Activated naive CD8-positive, alpha-beta T cell treated with anti-CD3 and anti-CD28 coated beads, Interleukin-2, amount 50 U/mL, for 24 hours (primary cell): ENCODE measurements around the gene HIF1AN.

Experiments
- ATAC-seq: fragments of 150-1000 bp; cut with Tn5 transposase; one replicate; pipeline ENCODE4 v1.10.0; 2021
- DNase-seq: peaks from one replicate; pipeline ENCODE4 v3.0.0; 2021
- H3K27ac Mint-ChIP-seq: one replicate; pipeline ENCODE4 v1.8.0; 2021; ENCODE audit warnings: mild to moderate bottlenecking, mixed read lengths
- H3K27me3 Mint-ChIP-seq: one replicate; pipeline ENCODE4 v1.8.0; 2021; ENCODE audit warnings: mixed read lengths
- H3K36me3 Mint-ChIP-seq: one replicate; pipeline ENCODE4 v1.8.0; 2021; ENCODE audit warnings: low read depth, mixed read lengths
- H3K4me1 Mint-ChIP-seq: one replicate; pipeline ENCODE4 v1.8.0; 2021; ENCODE audit warnings: mixed read lengths
- H3K4me3 Mint-ChIP-seq: one replicate; pipeline ENCODE4 v1.8.0; 2021; ENCODE audit warnings: mild to moderate bottlenecking, moderate library complexity, mixed read lengths
- H3K9me3 Mint-ChIP-seq: one replicate; pipeline ENCODE4 v1.8.0; 2021; ENCODE audit warnings: mixed read lengths

Gene HIF1AN

DNA sequence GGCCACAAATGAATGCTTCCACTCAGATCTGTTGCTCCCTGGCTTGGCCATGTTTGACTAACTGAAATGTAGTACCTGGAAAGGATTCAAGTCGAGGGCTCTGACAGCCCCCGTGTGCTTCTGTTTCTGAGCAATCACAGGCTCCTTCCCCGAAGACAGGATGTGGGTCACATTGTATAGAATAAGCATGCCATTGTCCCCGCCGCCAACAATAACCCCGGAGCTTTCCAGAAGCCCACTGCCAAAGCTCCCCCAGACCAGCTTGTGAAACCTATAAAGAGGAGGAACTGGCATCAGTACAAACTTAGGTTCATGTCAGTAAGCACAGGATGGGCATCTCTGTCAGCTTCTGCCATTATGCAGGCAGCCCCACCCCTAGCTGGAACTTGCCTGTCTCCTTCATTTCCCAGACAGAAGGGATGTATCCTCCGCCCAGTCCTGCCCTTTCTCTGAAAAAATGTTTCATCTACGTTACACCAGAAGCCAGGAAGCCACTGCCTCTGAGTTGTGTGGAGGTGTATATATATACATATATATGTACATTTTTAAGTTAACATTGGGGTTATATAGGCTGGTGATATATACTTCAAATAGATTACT is 26.4 kb upstream of the HIF1AN start:
- H3K9me3 Mint-ChIP-seq: no peaks in the 10 kb centered on the region
- no peaks in the 10 kb centered on the region for H3K27me3 Mint-ChIP-seq
- H3K36me3 Mint-ChIP-seq: peaks cover 34% of the 10 kb centered on the region
- ATAC-seq (peak; percentile 16), DNase-seq (peak; percentile 59)
- peaks cover 70% of the 10 kb centered on the region for H3K4me1 Mint-ChIP-seq
- H3K4me3 Mint-ChIP-seq: peak overlapping the region; percentile 34
- peak overlapping the region; percentile 79 for H3K27ac Mint-ChIP-seq

DNA sequence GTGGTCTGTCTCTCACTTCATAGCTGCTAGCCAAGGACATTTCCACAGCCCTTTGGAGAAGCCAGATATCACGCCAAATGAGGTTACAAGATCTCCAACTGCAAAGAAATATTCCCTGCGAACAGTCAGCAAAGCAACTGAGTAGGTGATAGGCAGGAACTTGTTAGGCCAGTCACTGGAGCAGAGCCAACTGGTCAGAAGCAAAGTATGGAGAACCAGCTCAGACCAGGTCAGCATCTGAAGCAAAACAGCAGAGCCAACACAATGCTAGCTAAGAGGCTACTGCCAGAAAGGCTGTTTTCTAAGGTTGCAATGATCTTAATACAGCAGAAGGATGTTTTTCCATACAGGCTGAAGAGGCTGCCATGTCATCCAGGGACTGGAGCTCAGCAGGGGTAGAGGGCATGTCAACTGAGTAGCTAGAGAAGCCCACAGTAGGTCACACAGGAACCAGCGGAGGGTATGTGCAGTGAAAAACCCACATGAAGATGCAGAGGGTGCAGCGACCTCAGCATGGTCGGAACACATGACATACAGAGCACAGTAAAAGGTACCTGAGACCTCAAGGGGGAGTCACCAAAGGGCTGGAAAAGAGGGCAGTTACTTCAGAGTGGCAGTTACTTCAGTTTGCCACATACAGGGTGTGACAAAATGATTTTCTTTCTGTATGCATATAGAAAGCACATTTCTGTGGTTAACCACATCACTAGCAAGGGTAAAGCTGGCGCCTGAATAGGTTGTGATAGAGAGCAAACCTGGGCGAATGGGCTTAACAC is 25.0 kb upstream of the HIF1AN start:
- peaks cover 66% of the 10 kb centered on the region for H3K4me1 Mint-ChIP-seq
- peaks cover 30% of the 10 kb centered on the region for H3K36me3 Mint-ChIP-seq
- peak overlapping the region; percentile 72 for H3K27ac Mint-ChIP-seq
- H3K27me3 Mint-ChIP-seq: no peaks in the 10 kb centered on the region
- peak; percentile 83 for ATAC-seq
- peak; percentile 66 for DNase-seq
- no peaks in the 10 kb centered on the region for H3K9me3 Mint-ChIP-seq
- H3K4me3 Mint-ChIP-seq: peak overlapping the region; percentile 50

DNA sequence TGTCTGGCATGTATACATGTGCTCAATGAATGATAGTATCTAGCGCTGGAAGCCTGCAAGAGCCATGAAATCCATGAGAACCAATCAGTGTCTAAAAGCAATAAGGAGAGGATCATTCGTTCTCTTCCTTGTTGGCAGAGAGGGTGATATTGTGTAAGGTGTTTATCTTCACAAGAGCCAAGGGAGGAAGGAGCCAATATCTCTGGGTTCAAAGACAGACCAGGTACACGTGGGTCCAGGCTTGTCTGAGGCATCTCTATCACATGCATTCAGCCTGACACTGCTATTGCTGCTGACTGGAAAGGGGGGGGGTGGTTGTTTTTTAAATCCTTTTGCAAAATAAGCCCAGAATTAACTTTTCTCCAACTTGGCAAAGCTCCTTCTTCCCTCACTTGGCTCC is 20.1 kb upstream of the HIF1AN start:
- no peak for DNase-seq
- Mint-ChIP-seq H3K4me1 (peaks cover 29% of the 10 kb centered on the region), H3K4me3 (no peak overlapping the region), H3K36me3 (peaks cover 12% of the 10 kb centered on the region), H3K27me3 (no peaks in the 10 kb centered on the region), H3K9me3 (no peaks in the 10 kb centered on the region), H3K27ac (no peak overlapping the region)
- ATAC-seq: no peak

DNA sequence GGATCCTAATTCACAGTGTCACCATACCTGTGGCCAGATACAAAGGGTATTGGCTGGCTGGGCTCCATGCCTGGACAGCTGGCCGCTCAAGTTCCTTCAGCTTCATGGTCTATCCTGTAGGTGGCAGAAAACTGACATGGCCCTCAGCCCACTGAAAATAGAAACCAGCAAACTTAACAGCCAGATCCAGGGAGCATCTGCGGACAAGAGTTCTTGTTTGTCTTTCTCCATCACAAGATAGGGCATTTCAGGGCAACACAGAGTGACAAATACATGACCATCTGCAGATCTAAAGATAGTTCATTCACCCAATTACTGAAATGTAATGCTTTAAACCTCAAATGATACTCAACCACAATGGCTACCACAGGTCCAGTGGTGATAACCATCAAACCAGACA is 18.9 kb upstream of the HIF1AN start:
- no peaks in the 10 kb centered on the region for H3K27me3 Mint-ChIP-seq
- peaks cover 16% of the 10 kb centered on the region for H3K4me1 Mint-ChIP-seq
- no peaks in the 10 kb centered on the region for H3K9me3 Mint-ChIP-seq
- no peak for ATAC-seq
- DNase-seq: no peak
- H3K36me3 Mint-ChIP-seq: peaks cover 12% of the 10 kb centered on the region
- H3K27ac Mint-ChIP-seq: no peak overlapping the region
- no peak overlapping the region for H3K4me3 Mint-ChIP-seq

DNA sequence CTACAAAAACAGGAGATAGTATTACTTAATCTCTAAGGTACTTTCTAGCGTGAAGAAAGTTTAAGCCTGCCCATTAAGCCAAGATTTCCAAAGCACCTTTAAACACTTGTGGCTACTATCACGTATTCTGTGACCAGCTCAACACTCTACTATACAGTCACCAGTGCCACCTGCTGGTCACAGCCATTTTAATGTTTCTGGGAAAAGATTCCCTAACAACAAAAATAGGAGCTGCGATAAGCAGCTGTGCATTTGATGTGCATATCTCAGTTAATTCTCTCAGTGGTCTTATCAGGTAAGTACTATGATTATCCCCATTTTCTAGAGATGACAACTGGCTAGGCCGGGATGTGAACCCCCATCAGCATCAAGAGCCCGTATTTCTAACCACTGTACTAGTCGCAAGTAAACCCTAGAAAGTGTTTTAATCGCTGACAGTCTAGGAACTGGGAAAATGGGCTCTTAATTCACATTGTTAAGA is 16.9 kb upstream of the HIF1AN start:
- H3K36me3 Mint-ChIP-seq: peaks cover 19% of the 10 kb centered on the region
- DNase-seq (peak; percentile 75), ATAC-seq (no peak)
- H3K9me3 Mint-ChIP-seq: no peaks in the 10 kb centered on the region
- H3K27ac Mint-ChIP-seq: no peak overlapping the region
- no peak overlapping the region for H3K4me3 Mint-ChIP-seq
- peaks cover 11% of the 10 kb centered on the region for H3K4me1 Mint-ChIP-seq
- no peaks in the 10 kb centered on the region for H3K27me3 Mint-ChIP-seq

- Mint-ChIP-seq H3K27ac (no peak within 1 kb of the TSS), H3K36me3 (peaks cover 20% of the 10 kb centered on the region), H3K4me3 (no peak within 1 kb of the TSS), H3K9me3 (no peaks in the 10 kb centered on the region), H3K4me1 (peaks cover 11% of the 10 kb centered on the region), H3K27me3 (no peaks in the 10 kb centered on the region)
- DNase-seq: no peak
- no peak for ATAC-seq
Observed at GRCh38 chr10:100519311-100520051, 16.3 kb upstream of the HIF1AN start, which contains the start of gene SEC31B. Gene SEC31B (minus strand): TSS chr10:100519861. CDS start chr10:100516952, 2,909 bp downstream.

DNA sequence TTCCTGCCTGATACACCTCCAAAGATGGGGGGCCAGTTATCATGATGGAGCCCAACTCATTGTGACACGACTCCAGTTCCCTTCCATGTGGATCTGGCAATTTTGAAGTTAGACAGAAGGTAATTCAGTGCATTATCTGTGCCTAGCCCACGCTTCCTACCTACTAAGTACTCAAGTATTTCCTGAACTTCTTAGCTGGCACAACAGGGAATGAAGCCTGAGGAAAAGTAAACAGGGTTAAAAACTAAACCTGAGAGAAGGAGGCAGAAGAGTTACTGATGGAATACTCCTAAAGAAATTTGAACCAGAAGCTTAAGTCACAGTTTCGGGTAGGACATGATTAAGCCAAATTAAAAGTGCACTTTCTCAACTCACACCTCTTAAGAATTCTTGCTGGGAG is 14.9 kb upstream of the HIF1AN start:
- Mint-ChIP-seq H3K36me3 (peaks cover 25% of the 10 kb centered on the region), H3K9me3 (no peaks in the 10 kb centered on the region), H3K27me3 (no peaks in the 10 kb centered on the region), H3K27ac (no peak overlapping the region), H3K4me3 (no peak overlapping the region), H3K4me1 (peaks cover 12% of the 10 kb centered on the region)
- DNase-seq (no peak), ATAC-seq (no peak)

- ATAC-seq (no peak), DNase-seq (no peak)
- H3K36me3 Mint-ChIP-seq: peaks cover 33% of the 10 kb centered on the region
Observed at GRCh38 chr10:100522107-100522801, 13.5 kb upstream of the HIF1AN start.

DNA sequence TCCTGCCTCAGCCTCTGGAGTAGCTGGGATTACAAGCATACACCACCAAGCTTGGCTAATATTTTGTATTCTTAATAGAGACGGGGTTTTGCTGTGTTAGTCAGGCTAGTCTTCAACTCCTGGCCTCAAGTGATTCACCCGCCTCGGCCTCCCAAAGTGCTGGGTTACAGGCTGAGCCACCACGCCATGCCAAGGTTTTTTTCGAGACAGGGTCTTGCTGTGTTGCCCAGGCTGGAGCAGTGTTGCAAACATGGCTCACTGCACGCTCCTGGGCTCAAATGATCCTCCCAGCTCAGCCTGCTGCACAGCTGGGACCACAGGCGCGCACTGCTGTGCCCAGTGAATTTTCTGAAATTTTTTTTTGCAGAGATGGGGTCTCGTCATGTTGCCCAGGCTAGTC is 12.8 kb upstream of the HIF1AN start:
- no peak for DNase-seq
- peaks cover 33% of the 10 kb centered on the region for H3K36me3 Mint-ChIP-seq
- H3K4me3 Mint-ChIP-seq: no peak overlapping the region
- no peak for ATAC-seq
- peaks cover 29% of the 10 kb centered on the region for H3K4me1 Mint-ChIP-seq
- no peaks in the 10 kb centered on the region for H3K27me3 Mint-ChIP-seq
- H3K9me3 Mint-ChIP-seq: no peaks in the 10 kb centered on the region
- H3K27ac Mint-ChIP-seq: no peak overlapping the region

More at GRCh38 chr10:100522107-100522801, 13.5 kb upstream of the HIF1AN start:
- H3K4me1 Mint-ChIP-seq: peaks cover 24% of the 10 kb centered on the region
- H3K4me3 Mint-ChIP-seq: no peak overlapping the region
- no peaks in the 10 kb centered on the region for H3K27me3 Mint-ChIP-seq
- no peaks in the 10 kb centered on the region for H3K9me3 Mint-ChIP-seq
- no peak overlapping the region for H3K27ac Mint-ChIP-seq

DNA sequence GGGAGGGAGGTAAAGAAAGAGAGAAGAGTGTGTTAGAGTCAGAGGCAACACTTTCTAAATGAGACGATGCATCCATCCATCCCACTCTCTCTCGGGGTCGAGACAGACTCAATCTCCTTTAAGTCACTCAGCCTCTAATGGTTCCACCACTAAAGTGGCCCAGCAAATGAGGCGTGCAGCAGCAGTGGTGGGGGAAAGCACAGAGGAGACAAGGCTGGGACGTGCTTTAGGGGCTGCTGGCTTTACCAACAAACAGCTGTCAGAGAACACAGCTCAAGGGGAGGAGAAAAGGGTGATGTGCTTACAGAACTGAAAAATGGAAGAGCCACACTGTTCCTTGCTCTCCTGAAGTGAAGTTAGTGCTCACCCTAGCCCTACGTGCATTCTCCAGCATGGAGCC is 11.5 kb upstream of the HIF1AN start:
- Mint-ChIP-seq H3K27me3 (no peaks in the 10 kb centered on the region), H3K36me3 (peaks cover 41% of the 10 kb centered on the region), H3K4me3 (no peak overlapping the region), H3K4me1 (peaks cover 28% of the 10 kb centered on the region), H3K9me3 (no peaks in the 10 kb centered on the region), H3K27ac (no peak overlapping the region)
- no peak for ATAC-seq
- DNase-seq: no peak

DNA sequence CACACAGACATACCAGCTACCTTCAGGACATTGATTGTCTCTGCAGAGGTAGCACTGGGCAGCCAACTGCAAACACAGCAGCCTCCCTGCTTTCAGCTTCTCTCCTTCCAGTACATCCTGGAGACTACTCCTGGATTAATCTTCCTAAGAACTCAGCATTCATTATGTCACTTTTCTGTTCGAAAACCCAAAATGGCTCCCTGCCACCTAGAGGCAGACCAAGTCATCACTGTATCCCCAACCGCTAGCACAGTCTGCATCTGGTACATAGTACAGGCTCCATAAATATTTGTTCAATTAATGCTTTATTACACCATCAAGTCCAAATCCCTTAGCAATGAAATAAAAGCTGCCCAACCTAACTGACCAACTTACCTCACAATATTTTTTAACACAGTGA is 11.1 kb upstream of the HIF1AN start:
- no peak overlapping the region for H3K27ac Mint-ChIP-seq
- H3K36me3 Mint-ChIP-seq: peaks cover 46% of the 10 kb centered on the region
- no peak for DNase-seq
- ATAC-seq: no peak
- H3K4me3 Mint-ChIP-seq: no peak overlapping the region
- no peaks in the 10 kb centered on the region for H3K27me3 Mint-ChIP-seq
- no peaks in the 10 kb centered on the region for H3K9me3 Mint-ChIP-seq
- peaks cover 28% of the 10 kb centered on the region for H3K4me1 Mint-ChIP-seq

DNA sequence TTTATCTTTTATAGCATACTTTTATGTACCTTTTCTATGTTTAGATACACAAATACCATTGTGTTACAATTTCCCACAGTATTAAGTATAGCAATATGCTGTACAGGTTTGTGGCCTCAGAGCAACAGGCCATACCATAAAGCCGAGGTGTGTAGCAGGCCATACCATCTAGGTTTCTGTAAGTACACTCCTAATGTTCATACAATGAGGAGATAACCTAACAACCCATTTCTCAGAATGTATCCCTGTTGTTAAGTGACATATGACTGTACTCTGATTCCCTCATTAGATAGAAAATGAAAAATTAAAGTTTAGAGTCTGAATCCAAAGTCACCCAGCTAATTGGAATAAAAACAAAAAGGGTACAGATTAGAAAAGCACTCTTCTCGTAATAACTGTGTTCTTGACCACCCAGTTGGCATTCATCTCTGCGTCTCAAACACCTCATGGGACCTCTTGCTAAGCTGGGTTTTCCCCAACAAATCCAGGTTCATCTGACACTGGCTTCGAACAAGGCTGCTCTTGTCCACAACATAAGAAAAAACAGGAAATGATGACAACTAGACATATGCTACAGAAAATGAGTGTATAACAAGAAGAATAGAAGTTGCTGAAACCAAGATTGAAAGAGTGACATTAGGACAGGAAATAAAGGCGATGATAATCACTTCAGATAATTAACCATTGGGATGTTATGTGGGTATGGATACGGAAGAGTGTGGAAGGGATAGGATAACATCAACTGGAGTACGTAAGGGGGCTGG is 7.4 kb upstream of the HIF1AN start:
- Mint-ChIP-seq H3K9me3 (no peaks in the 10 kb centered on the region), H3K27me3 (no peaks in the 10 kb centered on the region), H3K27ac (peak overlapping the region; percentile 91), H3K4me1 (peaks cover 45% of the 10 kb centered on the region), H3K36me3 (peaks cover 42% of the 10 kb centered on the region), H3K4me3 (peak overlapping the region; percentile 88)
- DNase-seq (no peak), ATAC-seq (peak; percentile 60)

GRCh38 chr10:100528921-100529474 is 6.7 kb upstream of the HIF1AN start:
- no peaks in the 10 kb centered on the region for H3K9me3 Mint-ChIP-seq
- H3K36me3 Mint-ChIP-seq: peaks cover 36% of the 10 kb centered on the region
- no peaks in the 10 kb centered on the region for H3K27me3 Mint-ChIP-seq
- no peak for ATAC-seq
- no peak for DNase-seq
- H3K4me3 Mint-ChIP-seq: peak overlapping the region; percentile 88
- peak overlapping the region; percentile 91 for H3K27ac Mint-ChIP-seq
- H3K4me1 Mint-ChIP-seq: peaks cover 45% of the 10 kb centered on the region
